ENCODE measurements around the gene AMPD3.

Gene AMPD3

DNA sequence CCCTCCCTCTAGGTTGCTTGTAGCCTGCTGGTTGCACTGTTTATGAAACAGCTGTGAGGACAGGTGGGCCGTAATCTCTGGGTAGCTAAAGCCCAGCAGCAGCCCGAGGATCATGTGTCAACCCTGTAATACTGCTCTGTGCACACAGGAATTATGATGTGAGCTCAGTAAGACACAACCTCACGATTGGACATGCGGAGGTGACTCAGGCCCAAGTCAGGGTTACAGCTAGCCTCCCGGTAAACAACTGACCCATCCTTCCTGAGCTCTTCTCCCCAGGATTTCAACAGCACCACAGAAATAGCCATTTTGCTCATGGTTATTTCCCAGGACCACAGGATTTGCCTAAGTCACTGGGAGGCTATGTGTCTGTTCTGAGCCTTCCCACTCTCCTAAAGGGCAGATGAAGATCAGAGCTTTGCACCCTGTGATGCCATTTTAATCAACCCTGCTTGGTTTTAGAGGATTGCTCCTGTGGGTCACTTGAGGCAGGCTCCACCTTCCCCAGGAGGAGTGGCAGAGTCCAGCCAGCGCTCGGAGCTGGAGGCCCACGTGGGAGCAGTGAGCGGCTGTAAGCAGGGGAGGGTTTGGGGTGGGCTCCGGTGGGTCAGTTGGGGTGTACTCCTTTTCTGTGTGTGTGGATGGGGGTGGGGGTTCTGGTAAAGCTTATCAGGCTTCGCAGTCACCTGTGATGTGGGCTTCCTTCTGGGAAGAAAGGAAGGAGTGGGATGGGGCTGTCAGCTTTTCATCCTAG, at the start of gene AMPD3:
AMPD3 (plus strand) TSS at position 387 of the 754 bp plus-strand sequence. CDS start 6,256 bp downstream, outside the sequence.
- H3K9me3 Mint-ChIP-seq = no peaks in the 10 kb centered on the region
- H3K27ac Mint-ChIP-seq = peak within 1 kb of the TSS; percentile 92
- H3K36me3 Mint-ChIP-seq (ENCODE audit: low read depth) = peaks cover 8% of the 10 kb centered on the region
- H3K27me3 Mint-ChIP-seq (ENCODE audit: low read depth) = peaks cover 15% of the 10 kb centered on the region
- H3K4me3 Mint-ChIP-seq = peak within 1 kb of the TSS; percentile 96
- DNase-seq (ENCODE audit: low spot score) = peak; percentile 75
- peaks cover 61% of the 10 kb centered on the region for H3K4me1 Mint-ChIP-seq (ENCODE audit: low read depth)

GRCh38 chr11:10405865-10406592, 49.0 kb upstream of the AMPD3 start:
- Mint-ChIP-seq H3K9me3 (no peaks in the 10 kb centered on the region), H3K27ac (no peak overlapping the region), H3K27me3 (ENCODE audit: low read depth) (no peaks in the 10 kb centered on the region), H3K4me3 (no peak overlapping the region), H3K4me1 (ENCODE audit: low read depth) (peaks cover 15% of the 10 kb centered on the region), H3K36me3 (ENCODE audit: low read depth) (no peaks in the 10 kb centered on the region)
- peak; percentile 50 for DNase-seq (ENCODE audit: low spot score)

DNA sequence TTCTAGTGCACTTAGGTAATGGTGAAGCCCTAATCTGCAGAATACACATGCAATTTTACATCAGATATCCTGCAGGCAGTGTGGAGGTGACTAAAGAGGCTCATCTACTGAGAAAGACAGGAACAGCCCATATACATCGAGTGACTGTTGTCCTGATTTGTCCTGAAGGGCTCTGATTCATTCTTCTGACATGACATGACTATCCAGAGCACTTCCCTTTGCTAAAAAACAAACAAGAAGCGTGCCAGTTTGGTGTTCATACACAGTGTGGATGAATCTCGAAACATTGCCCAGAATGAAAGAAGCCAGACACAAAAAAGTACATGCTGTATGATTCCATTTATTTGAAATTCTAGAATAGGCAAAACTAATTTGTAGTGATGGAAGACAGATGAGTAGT, 48.0 kb upstream of the AMPD3 start:
- Mint-ChIP-seq H3K4me1 (ENCODE audit: low read depth) (peaks cover 15% of the 10 kb centered on the region), H3K27me3 (ENCODE audit: low read depth) (peaks cover 2% of the 10 kb centered on the region), H3K9me3 (no peaks in the 10 kb centered on the region), H3K36me3 (ENCODE audit: low read depth) (no peaks in the 10 kb centered on the region), H3K4me3 (no peak overlapping the region), H3K27ac (no peak overlapping the region)
- no peak for DNase-seq (ENCODE audit: low spot score)

DNA sequence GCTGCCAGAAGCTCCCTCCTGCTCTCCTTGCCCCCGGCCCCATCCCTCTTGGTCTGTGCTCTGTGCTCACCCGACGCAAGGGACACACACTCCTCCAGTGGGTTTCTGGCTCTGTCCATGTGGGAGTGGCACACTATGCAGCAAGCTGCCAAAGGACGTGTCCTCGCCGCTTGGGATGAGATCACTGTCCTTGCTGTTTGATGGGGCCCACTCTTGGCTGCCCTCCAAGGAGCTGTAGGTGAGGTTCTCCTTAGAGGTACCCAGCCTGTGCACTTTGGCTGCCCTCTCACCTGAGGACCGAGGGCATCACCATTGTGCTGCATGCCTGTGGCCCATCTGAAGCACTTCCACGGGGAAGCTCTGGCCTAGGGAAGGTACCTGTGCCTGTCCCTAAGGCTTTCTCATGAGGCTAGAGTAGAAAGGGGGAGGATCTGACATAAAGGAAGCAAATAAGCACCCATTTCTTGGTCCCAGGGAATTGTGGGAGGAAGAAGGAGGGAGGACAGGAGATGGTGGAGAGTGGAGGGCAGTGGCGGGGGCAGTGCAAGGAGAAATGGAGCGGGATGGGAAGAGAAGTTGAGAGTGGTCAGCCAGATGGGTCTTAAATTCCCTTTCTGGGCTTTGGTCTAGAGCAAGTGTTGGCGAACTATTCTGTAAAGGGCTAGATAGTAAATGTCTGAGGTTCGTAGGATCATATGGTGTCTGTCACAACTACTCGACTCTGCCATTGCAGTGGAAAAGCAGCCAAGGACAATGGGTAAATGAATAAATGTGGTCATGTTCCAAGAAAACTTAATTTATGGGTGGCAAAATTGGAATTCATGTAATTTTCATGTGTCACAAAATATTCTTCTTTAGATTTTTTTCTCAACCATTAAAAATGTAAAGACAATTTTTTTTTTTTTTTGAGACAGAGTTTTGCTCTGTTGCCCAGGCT, 47.0 kb upstream of the AMPD3 start:
- H3K9me3 Mint-ChIP-seq = no peaks in the 10 kb centered on the region
- H3K4me1 Mint-ChIP-seq (ENCODE audit: low read depth) = peaks cover 16% of the 10 kb centered on the region
- no peak overlapping the region for H3K4me3 Mint-ChIP-seq
- H3K27me3 Mint-ChIP-seq (ENCODE audit: low read depth) = peaks cover 4% of the 10 kb centered on the region
- H3K27ac Mint-ChIP-seq = peak overlapping the region; percentile 37
- no peak for DNase-seq (ENCODE audit: low spot score)
- no peaks in the 10 kb centered on the region for H3K36me3 Mint-ChIP-seq (ENCODE audit: low read depth)

GRCh38 chr11:10409207-10409661, 45.8 kb upstream of the AMPD3 start:
- Mint-ChIP-seq H3K27me3 (ENCODE audit: low read depth) (peaks cover 5% of the 10 kb centered on the region), H3K9me3 (no peaks in the 10 kb centered on the region), H3K36me3 (ENCODE audit: low read depth) (no peaks in the 10 kb centered on the region), H3K4me3 (peak overlapping the region; percentile 27), H3K27ac (peak overlapping the region; percentile 43), H3K4me1 (ENCODE audit: low read depth) (peaks cover 22% of the 10 kb centered on the region)
- no peak for DNase-seq (ENCODE audit: low spot score)

- H3K27me3 Mint-ChIP-seq (ENCODE audit: low read depth) = peaks cover 5% of the 10 kb centered on the region
- no peak for DNase-seq (ENCODE audit: low spot score)
- peaks cover 33% of the 10 kb centered on the region for H3K4me1 Mint-ChIP-seq (ENCODE audit: low read depth)
- no peak overlapping the region for H3K4me3 Mint-ChIP-seq
- no peaks in the 10 kb centered on the region for H3K36me3 Mint-ChIP-seq (ENCODE audit: low read depth)
- no peaks in the 10 kb centered on the region for H3K9me3 Mint-ChIP-seq
- no peak overlapping the region for H3K27ac Mint-ChIP-seq
Observed at GRCh38 chr11:10410106-10410843, 44.8 kb upstream of the AMPD3 start.

DNA sequence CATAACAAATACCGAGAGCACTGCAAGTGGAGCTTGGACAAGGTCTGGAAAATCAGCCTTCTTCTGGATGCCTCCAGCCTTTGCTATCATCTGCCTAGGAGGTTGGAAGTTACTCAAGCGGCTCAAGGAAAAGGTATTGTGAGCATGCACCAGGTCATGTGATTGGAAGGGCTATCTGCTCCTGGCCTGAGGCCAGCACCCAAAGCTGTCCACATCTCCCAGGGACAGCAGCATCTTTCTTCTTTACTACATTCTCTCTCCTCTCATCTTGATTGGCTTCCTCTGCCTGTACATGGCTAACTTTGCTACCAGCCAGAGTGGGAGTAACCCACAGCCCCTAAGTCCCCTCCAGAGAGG, 44.2 kb upstream of the AMPD3 start:
- H3K9me3 Mint-ChIP-seq = no peaks in the 10 kb centered on the region
- no peak overlapping the region for H3K27ac Mint-ChIP-seq
- peaks cover 5% of the 10 kb centered on the region for H3K27me3 Mint-ChIP-seq (ENCODE audit: low read depth)
- no peaks in the 10 kb centered on the region for H3K36me3 Mint-ChIP-seq (ENCODE audit: low read depth)
- peaks cover 35% of the 10 kb centered on the region for H3K4me1 Mint-ChIP-seq (ENCODE audit: low read depth)
- H3K4me3 Mint-ChIP-seq = no peak overlapping the region
- no peak for DNase-seq (ENCODE audit: low spot score)

GRCh38 chr11:10412266-10412665, 42.8 kb upstream of the AMPD3 start:
- H3K4me3 Mint-ChIP-seq = no peak overlapping the region
- H3K36me3 Mint-ChIP-seq (ENCODE audit: low read depth) = no peaks in the 10 kb centered on the region
- H3K4me1 Mint-ChIP-seq (ENCODE audit: low read depth) = peaks cover 33% of the 10 kb centered on the region
- H3K27me3 Mint-ChIP-seq (ENCODE audit: low read depth) = peaks cover 5% of the 10 kb centered on the region
- no peaks in the 10 kb centered on the region for H3K9me3 Mint-ChIP-seq
- no peak for DNase-seq (ENCODE audit: low spot score)
- no peak overlapping the region for H3K27ac Mint-ChIP-seq

DNA sequence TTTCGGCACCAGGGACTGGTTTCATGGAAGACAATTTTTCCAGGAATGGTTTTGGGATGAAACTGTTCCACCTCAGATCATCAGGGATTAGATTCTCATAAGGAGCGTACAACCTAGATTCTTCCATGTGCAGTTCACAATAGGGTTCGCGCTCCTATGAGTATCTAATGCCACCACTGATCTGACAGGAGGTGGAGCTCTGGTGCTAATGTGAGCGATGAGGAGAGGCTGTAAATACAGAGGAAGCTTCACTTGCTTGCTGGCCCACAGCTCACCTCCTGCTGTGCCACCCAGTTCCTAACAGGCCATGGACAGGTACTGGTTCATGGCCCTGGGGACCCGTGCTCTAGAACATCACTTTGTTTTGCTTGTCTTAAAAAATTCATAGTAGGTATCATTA, 41.8 kb upstream of the AMPD3 start:
- Mint-ChIP-seq H3K27ac (no peak overlapping the region), H3K36me3 (ENCODE audit: low read depth) (no peaks in the 10 kb centered on the region), H3K27me3 (ENCODE audit: low read depth) (peaks cover 9% of the 10 kb centered on the region), H3K4me1 (ENCODE audit: low read depth) (peaks cover 31% of the 10 kb centered on the region), H3K9me3 (no peaks in the 10 kb centered on the region), H3K4me3 (no peak overlapping the region)
- DNase-seq (ENCODE audit: low spot score) = peak; percentile 24

- Mint-ChIP-seq H3K4me3 (peak overlapping the region; percentile 37), H3K27me3 (ENCODE audit: low read depth) (peaks cover 14% of the 10 kb centered on the region), H3K9me3 (no peaks in the 10 kb centered on the region), H3K27ac (no peak overlapping the region), H3K4me1 (ENCODE audit: low read depth) (peaks cover 26% of the 10 kb centered on the region), H3K36me3 (ENCODE audit: low read depth) (no peaks in the 10 kb centered on the region)
- DNase-seq (ENCODE audit: low spot score) = no peak
Observed at GRCh38 chr11:10414181-10414580, 40.9 kb upstream of the AMPD3 start.

GRCh38 chr11:10414659-10415058, 40.4 kb upstream of the AMPD3 start:
- DNase-seq (ENCODE audit: low spot score) = no peak
- Mint-ChIP-seq H3K36me3 (ENCODE audit: low read depth) (no peaks in the 10 kb centered on the region), H3K4me1 (ENCODE audit: low read depth) (peaks cover 21% of the 10 kb centered on the region)

DNA sequence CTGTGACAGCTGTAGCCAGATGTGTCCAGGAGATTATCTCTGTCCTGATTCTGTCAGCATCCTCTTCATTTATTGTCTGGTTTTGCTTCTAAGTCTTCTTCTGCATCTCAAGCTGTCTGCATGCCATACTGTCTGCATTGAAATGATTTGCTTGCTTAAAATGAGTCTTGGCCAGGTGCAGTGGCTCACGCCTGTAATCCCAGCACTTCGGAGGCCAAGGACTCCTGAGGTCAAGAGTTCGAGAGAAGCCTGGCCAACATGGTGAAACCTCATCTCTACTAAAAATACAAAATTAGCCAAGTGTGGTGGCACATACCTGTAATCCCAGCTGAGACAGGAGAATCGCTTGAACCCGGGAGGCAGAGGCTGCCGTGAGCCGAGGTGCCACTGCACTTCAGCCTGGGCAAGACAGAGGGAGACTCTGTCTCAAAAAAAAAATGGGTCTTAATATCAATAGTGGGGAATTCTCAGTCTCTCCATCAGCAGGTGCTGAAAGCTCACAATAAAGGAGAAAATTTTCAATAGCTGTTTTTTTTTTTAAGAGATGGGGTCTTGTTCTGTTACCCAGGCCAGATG, 39.2 kb upstream of the AMPD3 start:
- no peak overlapping the region for H3K4me3 Mint-ChIP-seq
- H3K27me3 Mint-ChIP-seq (ENCODE audit: low read depth) = peaks cover 19% of the 10 kb centered on the region
- H3K27ac Mint-ChIP-seq = no peak overlapping the region
- no peak for DNase-seq (ENCODE audit: low spot score)
- no peaks in the 10 kb centered on the region for H3K36me3 Mint-ChIP-seq (ENCODE audit: low read depth)
- peaks cover 19% of the 10 kb centered on the region for H3K4me1 Mint-ChIP-seq (ENCODE audit: low read depth)
- no peaks in the 10 kb centered on the region for H3K9me3 Mint-ChIP-seq

More at GRCh38 chr11:10414659-10415058, 40.4 kb upstream of the AMPD3 start:
- peaks cover 14% of the 10 kb centered on the region for H3K27me3 Mint-ChIP-seq (ENCODE audit: low read depth)
- no peak overlapping the region for H3K27ac Mint-ChIP-seq
- peak overlapping the region; percentile 37 for H3K4me3 Mint-ChIP-seq
- no peaks in the 10 kb centered on the region for H3K9me3 Mint-ChIP-seq
